K562 (cell line): ENCODE measurements around the gene AMH. TPM values are rescaled to one million over a fixed set of nuclear protein-coding genes. Genes with fewer than 3 reads are reported as not detected.

Source experiments
- ATAC-seq: fragments of 200-7000 bp; cut with Tn5 transposase; 3 replicates; pipeline ENCODE4 v1.9.1; 2020; ENCODE audit warnings: moderate library complexity
- BruUV-seq: library from RNA; stranded (reverse); fragments of 400-500 nt; replicated peaks from 2 replicates; lab custom pipeline; 2021; lab: Mats Ljungman, UMichigan
- CTCF ChIA-PET: fragments of 300-600 bp; formaldehyde crosslinking; extraction: SDS; loops from one replicate; lab custom pipeline; 2021; ENCODE audit warnings: low intra/inter-chr PET ratio; lab: Yijun Ruan, JAX
- POLR2A ChIA-PET: fragments of 300-600, 350-650 bp; sonication (Branson Sonifier 250); formaldehyde crosslinking; extraction: SDS; loops from one replicate; lab custom pipeline; 2021; ENCODE audit warnings: antibody characterized with exemption, inconsistent platforms; lab: Yijun Ruan, JAX
- DNase-seq, 4 experiments: peaks; one replicate each; pipeline versions ENCODE4 v3.0.0 to v3.0.0-alpha.2; 2011 to 2018; ENCODE audit warnings: low spot score in 3 of 4, mixed read lengths in 3 of 4; ENCODE audit errors: extremely low read depth in 1 of 4
- FAIRE-seq: peaks from 2 replicates; lab custom pipeline; 2011; peaks lifted over from hg19 to GRCh38; lab: Jason Lieb, UNC
- H2AFZ ChIP-seq: 2 replicates; pipeline ENCODE4 v1.6.0; 2011; ENCODE audit warnings: low read depth, low read length, control low read depth, inconsistent platforms
- H3K27ac ChIP-seq: fragments of 200-600 bp; 3 replicates; pipeline ENCODE4 v1.8.0; 2011; ENCODE audit warnings: low read depth, mild to moderate bottlenecking, control low read depth, inconsistent platforms, low read length, moderate library complexity, mixed read lengths; ENCODE audit errors: extremely low read depth
- H3K27me3 ChIP-seq, 2 experiments: fragments of 300-600 bp in 1 of 2; 2 replicates in 1 of 2; 3 replicates in 1 of 2; pipeline versions ENCODE4 v1.6.0 to v1.8.0; 2011; ENCODE audit warnings: inconsistent platforms in 2 of 2, low read length in 2 of 2, mild to moderate bottlenecking in 1 of 2, mixed read lengths in 1 of 2, moderate library complexity in 1 of 2; ENCODE audit not compliant: control insufficient read depth in 2 of 2, insufficient read depth in 2 of 2
- H3K36me3 ChIP-seq: fragments of 300-600 bp; 3 replicates; pipeline ENCODE4 v1.8.0; 2011; ENCODE audit warnings: mild to moderate bottlenecking, low read length, inconsistent platforms; ENCODE audit not compliant: control insufficient read depth, insufficient read depth
- H3K4me1 ChIP-seq, 2 experiments: fragments of 200-600 bp in 1 of 2; replicated peaks in 1 of 2; 2 replicates in 1 of 2; 3 replicates in 1 of 2; pipeline versions ENCODE4 v1.5.1 to v1.8.0; 2011; ENCODE audit warnings: inconsistent platforms in 2 of 2, low read length in 2 of 2, mild to moderate bottlenecking in 1 of 2, mixed read lengths in 1 of 2, moderate library complexity in 1 of 2; ENCODE audit not compliant: control insufficient read depth in 2 of 2, insufficient read depth in 2 of 2
- H3K4me2 ChIP-seq: 2 replicates; pipeline ENCODE4 v1.6.1; 2011; ENCODE audit warnings: low read length, control low read depth, inconsistent platforms, mixed read lengths; ENCODE audit not compliant: insufficient read depth
- H3K4me3 ChIP-seq: fragments of 200-600 bp; sonication (generic), shearing (Covaris generic); 2 replicates; pipeline ENCODE4 v1.5.1; 2016; ENCODE audit warnings: control low read depth, inconsistent platforms
- H3K79me2 ChIP-seq: fragments of 200-600 bp; 3 replicates; pipeline ENCODE4 v1.8.0; 2011; ENCODE audit warnings: low read length, inconsistent platforms; ENCODE audit not compliant: control insufficient read depth, insufficient read depth
- H3K9ac ChIP-seq, 2 experiments: 2 replicates each; pipeline versions ENCODE4 v1.6.0 to v1.6.1; 2011; ENCODE audit warnings: low read depth in 2 of 2, low read length in 2 of 2, control low read depth in 1 of 2, inconsistent platforms in 1 of 2, mild to moderate bottlenecking in 1 of 2, mixed read lengths in 1 of 2; ENCODE audit not compliant: insufficient read depth in 1 of 2
- H3K9me1 ChIP-seq: one replicate; pipeline ENCODE4 v1.6.0; 2011; ENCODE audit warnings: inconsistent platforms, mild to moderate bottlenecking, low read length, moderate library complexity; ENCODE audit not compliant: control insufficient read depth, insufficient read depth
- H3K9me3 ChIP-seq: replicated peaks from 2 replicates; pipeline ENCODE4 v1.5.1; 2011; ENCODE audit warnings: low read depth, low read length, inconsistent platforms; ENCODE audit not compliant: control insufficient read depth, insufficient read depth
- H4K20me1 ChIP-seq: replicated peaks from 2 replicates; pipeline ENCODE4 v1.6.1; 2011; ENCODE audit warnings: low read length, inconsistent platforms, mixed read lengths; ENCODE audit not compliant: control insufficient read depth, insufficient read depth
- CTCFL ChIP-seq: IDR thresholded peaks from 2 replicates; pipeline ENCODE4 v1.6.1; 2011; ENCODE audit warnings: borderline replicate concordance, low read depth, mild to moderate bottlenecking, moderate library complexity, low read length; ENCODE audit not compliant: insufficient read depth, poor library complexity, severe bottlenecking
- HES1 ChIP-seq: fragments of 450-650 bp; IDR thresholded peaks from 2 replicates; pipeline ENCODE4 v1.6.1; 2016; ENCODE audit warnings: low read depth, mild to moderate bottlenecking, moderate library complexity
- MEIS2 ChIP-seq: fragments of 450-650 bp; IDR thresholded peaks from 2 replicates; pipeline ENCODE4 v1.6.1; 2014; ENCODE audit warnings: mild to moderate bottlenecking; ENCODE audit not compliant: partially characterized antibody
- RBM22 ChIP-seq: fragments of 200-400 bp; formaldehyde crosslinking; IDR thresholded peaks from 2 replicates; pipeline ENCODE4 v1.6.1; 2018; ENCODE audit warnings: low read length, low read depth; ENCODE audit not compliant: poor library complexity, severe bottlenecking
- WGBS: fragments of 100-300 bp; shearing (Covaris generic); methylation state at CpG from one replicate; pipeline ENCODE4 v1.1.6; 2016; ENCODE audit warnings: low coverage, mixed read lengths; ENCODE audit not compliant: insufficient coverage; ENCODE audit errors: missing lambda C conversion rate; 5-methylcytosine and 5-hydroxymethylcytosine counted together
- in situ Hi-C: fragments of 300-500 bp; cut with MboI; formaldehyde crosslinking; loops from 4 replicates; pipeline ENCODE4 v1.15.0; 2018; ENCODE audit warnings: inconsistent platforms, mixed read lengths
- intact Hi-C: fragments of 100-400 bp; cut with micrococcal nuclease; formaldehyde crosslinking; loops from 2 replicates; pipeline ENCODE4 v1.14.2; 2022
- polyA plus RNA-seq, 8 experiments: library from polyadenylated mRNA; depleted of rRNA in 4 of 8; stranded (reverse) in 5 of 8; unstranded in 3 of 8; fragments of >200 nt; fragmentation: Nextera tagmentation in 2 of 8; fragmentation: Illumina TruSeq in 1 of 8; extraction: Ambion mirVana in 2 of 8; extraction: Trizol in 1 of 8; gene quantifications; 2 replicates each; pipeline versions ENCODE4 v1.2.1 to v1.2.3, GENCODE V29; 2011 to 2014; ENCODE audit warnings: inconsistent platforms in 1 of 8, missing spikeins in 1 of 8
- total RNA-seq, 7 experiments: library from RNA; depleted of rRNA in 6 of 7; stranded (reverse); fragments of >200 nt in 6 of 7; fragmentation: Illumina TruSeq in 2 of 7; extraction: Trizol in 2 of 7; gene quantifications; 2 replicates each; pipeline versions ENCODE4 v1.2.1 to v1.2.3, GENCODE V29; 2011 to 2021; ENCODE audit warnings: low replicate concordance in 1 of 7

AMH gene
- total and polyA plus RNA-seq, 9 of the 15 experiments (the other 6 are each of a cell fraction or from before 2014, with no cell fraction given): 0.29 to 27.4 (median 2.6) TPM; not detected in 2

DNA sequence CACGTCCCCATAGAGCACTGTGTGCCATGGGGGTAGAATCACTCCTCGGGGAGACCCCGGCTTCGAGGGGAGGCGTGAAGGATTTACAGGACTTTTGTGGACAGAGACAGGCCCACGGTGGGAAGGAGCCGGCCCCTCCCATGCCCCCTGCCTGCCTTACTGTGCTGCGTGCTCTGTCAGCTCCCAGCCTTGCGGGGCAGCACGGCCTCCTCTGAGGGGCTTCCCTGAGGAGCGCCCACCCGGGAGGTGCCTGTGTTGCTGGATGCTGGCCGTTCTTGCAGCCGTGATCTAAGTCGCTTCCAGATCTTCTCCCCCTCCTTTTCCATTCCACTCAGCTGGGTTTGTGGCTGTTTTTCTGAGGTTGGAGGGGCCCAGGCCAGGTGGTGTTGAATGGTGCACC, 42.1 kb upstream of the AMH start:
- DNase-seq: no peak
- no peaks in the 10 kb centered on the region for H3K9me1 ChIP-seq
- H3K27me3 ChIP-seq: no peaks in the 10 kb centered on the region
- intact Hi-C loops: no loop called here
- no TSS peak for BruUV-seq
- no peak overlapping the region for H3K4me3 ChIP-seq
- FAIRE-seq: no peak
- no peaks in the 10 kb centered on the region for H3K9me3 ChIP-seq
- H3K27ac ChIP-seq: no peak overlapping the region
- TF ChIP-seq HES1: no peak
- TF ChIP-seq RBM22: peak; percentile 54
- no peak for TF ChIP-seq CTCFL
- TF ChIP-seq MEIS2: no peak
- TF ChIP-seq, all 486 proteins: peak for 1
- ChIA-PET POLR2A (interaction anchor here (0.6 kb wide), 1 partner anchor 44 kb away, joined by 5 read pairs; no protein-coding TSS in a partner anchor), CTCF (no interaction called here)
- 95% methylated on average over 10 of the region's 15 CpGs for WGBS
- in situ Hi-C loops: no loop called here
- Histone ChIP-seq H3K79me2 (peaks cover 4% of the 10 kb centered on the region; the same call in 1 of the 3 replicates), H3K9ac (peak overlapping the region in 1 of 2 experiments; percentile 45; a peak in 1 of 4 replicates), H3K36me3 (peaks cover 93% of the 10 kb centered on the region; the same call in 2 of the 3 replicates), H3K4me1 (peaks cover 0 to 57% of the 10 kb centered on the region in 2 experiments; a peak in 3 of 5 replicates), H2AFZ (no peak overlapping the region), H4K20me1 (0 out of 2 replicates have a peak, but pooled peaks cover 4% of the 10 kb centered on the region), H3K4me2 (no peak overlapping the region)
- ATAC-seq: no peak
